Middle frontal gyrus (tissue), 1 donor: Measurements from ENCODE around the gene MED22.
A peak's percentile ranks its signal among the peaks of the same experiment; 100 is the strongest.

ENCODE experiments used
- DNase-seq: peaks from one replicate; pipeline ENCODE4 v3.0.0-alpha.2; 2015; ENCODE audit warnings: low spot score; ENCODE audit errors: extremely low spot score

Gene MED22

GRCh38 chr9:133356391-133357091 lies 8.6 kb upstream of the MED22 start, which contains the start of the genes SURF1 and SURF2:
SURF1 (minus strand) TSS chr9:133356487; CDS start chr9:133356453, 34 bp downstream.
SURF2 (plus strand) TSS chr9:133356550; CDS start chr9:133356593, 43 bp downstream.
- peak; percentile 77 for DNase-seq

- no peak for DNase-seq
Measured at GRCh38 chr9:133355881-133356357, 8.0 kb upstream of the MED22 start.

- no peak for DNase-seq
Measured at GRCh38 chr9:133354766-133355165, 6.8 kb upstream of the MED22 start.

- no peak for DNase-seq
Measured at GRCh38 chr9:133353548-133353947, 5.6 kb upstream of the MED22 start.

- no peak for DNase-seq
Measured at GRCh38 chr9:133352635-133353340, 4.9 kb upstream of the MED22 start.

- no peak for DNase-seq
Measured at GRCh38 chr9:133351908-133352634, 4.1 kb upstream of the MED22 start.

- DNase-seq = no peak
Measured at GRCh38 chr9:133351526-133351907, 3.6 kb upstream of the MED22 start.

- DNase-seq = no peak
Measured at GRCh38 chr9:133349965-133350616, 2.2 kb upstream of the MED22 start.

- no peak for DNase-seq
Measured at GRCh38 chr9:133348718-133349573, 1.0 kb upstream of the MED22 start.

- DNase-seq = no peak
Measured at GRCh38 chr9:133347515-133347984, 381 bp downstream of the MED22 start.

- no peak for DNase-seq
Measured at GRCh38 chr9:133346021-133346785, 1.7 kb downstream of the MED22 start.

- no peak for DNase-seq
Measured at GRCh38 chr9:133345596-133345995, 2.3 kb downstream of the MED22 start.

- no peak for DNase-seq
Measured at GRCh38 chr9:133344979-133345378, 3.0 kb downstream of the MED22 start.

- DNase-seq = no peak
Measured at GRCh38 chr9:133344071-133344470, 3.9 kb downstream of the MED22 start.

- no peak for DNase-seq
Measured at GRCh38 chr9:133342570-133342969, 5.4 kb downstream of the MED22 start.

GRCh38 chr9:133342069-133342406 lies 5.9 kb downstream of the MED22 start:
- DNase-seq = no peak

GRCh38 chr9:133341369-133342068 lies 6.4 kb downstream of the MED22 start:
- no peak for DNase-seq

- DNase-seq = no peak
Measured at GRCh38 chr9:133340916-133341315, 7.0 kb downstream of the MED22 start.

- DNase-seq = no peak
Measured at GRCh38 chr9:133340256-133340655, 7.7 kb downstream of the MED22 start.
